Large intestine (tissue), 3 donors: ENCODE results near the gene MAGED4. TPM values are rescaled to one million over a fixed set of nuclear protein-coding genes. Genes with fewer than 3 reads are reported as not detected.

Experiments used
- DNase-seq, 2 donors: peaks; one replicate each; pipeline versions ENCODE4 v3.0.0 to v3.0.0-alpha.2; 2013
- H3K27ac ChIP-seq: one replicate; pipeline ENCODE4 v1.5.1; 2013; ENCODE audit warnings: low read length
- H3K27me3 ChIP-seq: 2 replicates; pipeline ENCODE4 v1.6.1; 2013; ENCODE audit warnings: low read length; ENCODE audit not compliant: control insufficient read depth, insufficient read depth
- H3K36me3 ChIP-seq: 2 replicates; pipeline ENCODE4 v1.6.1; 2013; ENCODE audit warnings: low read length; ENCODE audit not compliant: control insufficient read depth, insufficient read depth
- H3K4me1 ChIP-seq: one replicate; pipeline ENCODE4 v1.6.1; 2013; ENCODE audit warnings: low read length; ENCODE audit not compliant: control insufficient read depth, insufficient read depth
- H3K4me3 ChIP-seq: one replicate; pipeline ENCODE4 v1.5.1; 2013; ENCODE audit warnings: low read length
- H3K9me3 ChIP-seq: one replicate; pipeline ENCODE4 v1.6.1; 2013; ENCODE audit warnings: mild to moderate bottlenecking, low read depth, low read length, moderate library complexity; ENCODE audit not compliant: control insufficient read depth
- WGBS: methylation state at CpG from one replicate; pipeline ENCODE4 v1.1.5; 2013; ENCODE audit warnings: low lambda C conversion rate; ENCODE audit not compliant: insufficient coverage; 5-methylcytosine and 5-hydroxymethylcytosine counted together
- polyA plus RNA-seq: library from polyadenylated mRNA; unstranded; fragments of 120-200 nt; gene quantifications from one replicate; pipeline ENCODE4 v1.2.1, GENCODE V29; 2013

MAGED4 gene
- polyA plus RNA-seq, 1 donor = 23.9 TPM

- no peaks in the 10 kb centered on the region for H3K9me3 ChIP-seq
- H3K27me3 ChIP-seq = no peaks in the 10 kb centered on the region
- H3K4me1 ChIP-seq = no peaks in the 10 kb centered on the region
- no peak for DNase-seq
- no peak overlapping the region for H3K4me3 ChIP-seq
- H3K27ac ChIP-seq = no peak overlapping the region
- H3K36me3 ChIP-seq = no peaks in the 10 kb centered on the region
- WGBS = no CpG with 5 or more reads among the region's 3 CpGs
Observed at GRCh38 chrX:52213276-52213675, 28.6 kb downstream of the MAGED4 start.

GRCh38 chrX:52216541-52216940, 31.9 kb downstream of the MAGED4 start:
- no peak overlapping the region for H3K4me3 ChIP-seq
- H3K36me3 ChIP-seq = no peaks in the 10 kb centered on the region
- H3K4me1 ChIP-seq = no peaks in the 10 kb centered on the region
- no peak for DNase-seq
- no CpG with 5 or more reads among the region's 3 CpGs for WGBS
- H3K27ac ChIP-seq = no peak overlapping the region
- H3K9me3 ChIP-seq = no peaks in the 10 kb centered on the region
- no peaks in the 10 kb centered on the region for H3K27me3 ChIP-seq

- Histone ChIP-seq H3K4me1 (no peaks in the 10 kb centered on the region), H3K9me3 (no peaks in the 10 kb centered on the region), H3K4me3 (no peak overlapping the region), H3K27ac (no peak overlapping the region), H3K36me3 (no peaks in the 10 kb centered on the region), H3K27me3 (no peaks in the 10 kb centered on the region)
- WGBS = no CpG with 5 or more reads among the region's 2 CpGs
- DNase-seq = no peak
Observed at GRCh38 chrX:52217494-52218160, 32.9 kb downstream of the MAGED4 start.

GRCh38 chrX:52220936-52221335, 36.2 kb downstream of the MAGED4 start:
- H3K4me3 ChIP-seq = no peak overlapping the region
- no peaks in the 10 kb centered on the region for H3K27me3 ChIP-seq
- H3K27ac ChIP-seq = no peak overlapping the region
- no peaks in the 10 kb centered on the region for H3K36me3 ChIP-seq
- no peaks in the 10 kb centered on the region for H3K9me3 ChIP-seq
- H3K4me1 ChIP-seq = no peaks in the 10 kb centered on the region
- no peak for DNase-seq

Other genes starting within 250 kb of the MAGED4 start
- 102 TPM for gene MAGED4B, start 115.7 kb upstream of the MAGED4 start, polyA plus RNA-seq
- gene XAGE2, start 184.1 kb downstream of the MAGED4 start, polyA plus RNA-seq = 0.12 TPM